ENCODE data around the gene LIFR.
"Not testable (repeated sequence)": the region's sequence is repeated elsewhere in the genome, so short reads cannot be mapped to it uniquely, and the experiment has no call there.

The LIFR gene

DNA sequence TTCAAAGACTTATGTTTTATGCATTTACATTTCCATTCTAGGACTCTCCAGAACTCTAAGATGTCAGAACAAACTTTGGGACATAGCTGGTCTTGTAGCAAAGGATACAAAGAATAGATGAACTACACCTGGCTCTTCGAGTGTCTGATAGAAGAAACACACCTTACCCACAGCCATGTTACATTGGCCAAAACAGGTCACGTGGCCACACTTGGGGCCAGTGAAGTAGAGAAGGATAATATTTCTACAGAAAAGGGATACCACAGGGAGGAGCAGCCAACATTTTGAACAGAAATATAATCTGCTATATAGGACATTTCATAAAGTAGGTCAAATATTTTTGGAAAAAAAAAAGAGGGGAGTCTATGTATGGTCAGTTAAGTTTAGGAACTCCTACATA lies 22.7 kb upstream of the LIFR start:
- DNase-seq: no peak

DNA sequence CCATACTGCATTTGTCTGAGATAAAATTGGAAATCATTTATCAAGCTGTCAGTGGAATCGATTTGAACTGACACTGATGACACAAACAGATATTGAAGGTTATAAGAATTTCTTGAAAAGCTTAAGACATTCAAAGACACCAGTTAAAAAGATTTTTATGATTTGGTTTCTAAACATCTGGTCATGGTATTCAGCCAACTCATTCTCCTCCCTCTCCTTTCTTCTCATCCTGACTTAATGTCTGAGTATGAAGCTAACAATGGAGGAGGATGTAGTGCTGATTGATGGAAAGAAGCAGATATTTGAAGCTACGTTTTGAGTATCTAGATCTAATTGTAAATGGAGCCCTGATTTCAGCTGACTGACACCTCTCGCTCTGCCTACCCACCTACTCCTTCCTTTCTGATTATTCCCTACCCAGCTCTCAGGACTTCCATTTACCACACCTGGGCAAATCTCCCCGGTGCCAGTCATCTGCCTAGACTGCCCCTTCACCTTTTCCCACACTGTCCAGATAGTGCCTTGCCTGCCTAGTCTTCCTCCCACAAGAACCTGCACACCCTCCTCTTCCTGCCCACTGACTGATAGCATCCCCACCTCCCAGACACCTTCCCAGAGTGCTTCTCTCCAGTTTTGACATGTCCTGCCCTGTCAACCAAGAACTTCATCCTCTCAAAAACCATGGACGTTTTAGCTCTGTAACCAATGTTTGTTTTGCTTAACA lies 20.7 kb upstream of the LIFR start:
- DNase-seq: no peak

DNA sequence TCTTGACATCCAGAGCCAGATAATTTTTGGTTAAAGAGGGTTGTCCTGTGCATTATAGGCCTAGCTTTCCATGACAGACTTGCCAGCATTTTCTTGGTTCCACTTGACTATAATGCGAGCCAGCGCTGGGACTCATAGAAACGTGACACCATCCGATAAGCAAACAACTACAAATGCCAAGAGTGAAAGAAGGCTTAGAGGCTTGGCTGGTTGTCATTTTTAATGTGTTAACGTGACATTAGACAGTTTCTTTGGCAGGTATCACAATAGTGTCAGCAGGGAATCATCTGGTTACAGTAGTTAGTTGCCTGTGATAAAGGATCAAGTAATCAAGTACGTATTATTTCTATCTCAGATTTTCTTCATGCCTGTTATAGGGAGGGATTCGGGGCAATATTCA lies 20.0 kb upstream of the LIFR start:
- no peak for DNase-seq

DNA sequence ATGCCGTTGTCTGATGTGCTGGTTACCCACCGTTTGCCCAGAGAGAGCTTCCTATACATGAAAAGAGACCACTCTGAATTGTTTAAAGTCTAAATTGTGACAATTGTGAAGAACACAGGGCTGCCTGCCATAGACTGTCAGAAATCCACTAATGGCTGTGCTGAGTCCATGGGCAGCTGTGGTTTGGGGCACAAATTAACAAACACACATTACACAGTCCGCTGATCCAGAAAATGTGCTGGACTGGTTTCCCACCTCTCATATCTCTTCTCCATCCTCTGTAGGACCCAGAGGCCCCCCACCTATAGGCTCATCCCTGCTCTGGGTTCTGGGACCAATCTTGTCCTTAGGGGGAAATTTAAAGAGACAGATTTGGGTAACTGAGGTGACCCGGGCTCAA lies 19.0 kb upstream of the LIFR start:
- DNase-seq: no peak

DNA sequence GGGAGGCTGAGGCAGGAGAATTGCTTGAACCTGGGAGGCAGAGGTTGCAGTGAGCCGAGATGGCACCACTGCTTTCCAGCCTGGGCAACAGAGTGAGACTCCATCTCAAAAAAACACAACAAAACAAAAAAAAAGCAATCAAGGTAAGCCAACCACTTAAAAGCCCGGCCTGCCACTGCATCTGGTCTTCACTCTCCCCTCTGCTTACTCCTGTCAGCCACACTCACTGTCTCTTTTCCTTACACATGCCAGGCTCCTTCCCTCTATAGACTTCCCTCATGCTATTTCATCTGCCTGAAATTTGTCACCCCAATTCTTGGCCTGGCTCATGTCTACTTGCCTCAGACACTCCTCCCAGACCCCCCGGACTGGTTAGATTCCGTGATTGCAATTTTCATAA lies 17.6 kb upstream of the LIFR start:
- no peak for DNase-seq

DNA sequence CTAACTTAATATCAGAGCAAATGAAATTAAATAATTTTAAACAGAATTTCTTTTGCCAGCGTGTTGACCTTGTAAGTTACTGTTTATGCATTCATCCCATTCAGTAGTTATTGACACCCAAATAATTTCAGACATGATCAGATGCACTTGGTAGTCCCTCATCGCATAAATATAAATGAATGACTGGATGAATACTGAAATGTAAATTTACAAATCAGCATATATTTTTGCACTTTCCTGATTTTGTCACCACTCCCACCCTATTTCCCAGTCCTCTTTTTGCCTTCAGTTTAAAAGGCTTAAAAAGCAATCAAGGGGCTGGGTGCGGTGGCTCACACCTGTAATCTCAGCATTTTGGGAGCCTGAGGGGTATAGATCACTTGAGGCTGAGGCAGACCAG lies 17.1 kb upstream of the LIFR start:
- no peak for DNase-seq

DNA sequence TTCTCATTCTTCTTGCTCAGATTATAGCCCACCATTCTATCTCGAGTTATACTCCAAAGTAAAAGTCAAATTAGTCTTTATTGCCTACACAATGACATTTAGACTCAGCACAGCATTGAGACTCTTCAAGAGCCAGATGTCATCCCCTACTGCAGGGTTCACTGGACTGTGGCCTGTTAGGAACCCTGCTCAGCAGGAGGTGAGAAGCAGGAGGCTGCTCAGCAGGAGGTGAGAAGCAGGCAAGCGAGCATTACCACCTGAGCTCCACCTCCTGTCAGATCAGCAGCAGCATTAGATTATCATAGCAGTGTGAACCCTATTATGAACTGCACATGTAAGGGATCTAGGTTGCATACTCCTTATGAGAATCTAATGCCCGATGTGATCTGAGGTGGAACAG lies 12.7 kb upstream of the LIFR start:
- no peak for DNase-seq

DNA sequence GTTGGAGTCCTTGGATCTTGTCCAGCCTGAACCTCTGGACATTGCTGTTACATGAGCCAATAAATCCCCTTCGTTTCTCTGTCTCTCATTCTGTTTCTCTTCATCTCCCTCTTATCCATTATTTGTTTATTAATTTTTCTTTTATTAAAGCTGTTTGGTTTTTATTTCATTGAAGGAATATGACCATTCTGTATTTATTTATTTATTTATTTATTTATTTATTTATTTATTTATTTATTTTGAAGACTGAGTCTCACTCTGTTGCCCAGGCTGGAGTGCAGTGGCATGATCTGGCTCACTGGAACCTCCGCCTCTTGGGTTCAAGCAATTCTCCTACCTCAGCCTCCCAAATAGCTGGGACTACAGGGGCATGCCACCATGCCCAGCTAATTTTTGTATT lies 10.9 kb upstream of the LIFR start:
- DNase-seq: not testable (repeated sequence)

DNA sequence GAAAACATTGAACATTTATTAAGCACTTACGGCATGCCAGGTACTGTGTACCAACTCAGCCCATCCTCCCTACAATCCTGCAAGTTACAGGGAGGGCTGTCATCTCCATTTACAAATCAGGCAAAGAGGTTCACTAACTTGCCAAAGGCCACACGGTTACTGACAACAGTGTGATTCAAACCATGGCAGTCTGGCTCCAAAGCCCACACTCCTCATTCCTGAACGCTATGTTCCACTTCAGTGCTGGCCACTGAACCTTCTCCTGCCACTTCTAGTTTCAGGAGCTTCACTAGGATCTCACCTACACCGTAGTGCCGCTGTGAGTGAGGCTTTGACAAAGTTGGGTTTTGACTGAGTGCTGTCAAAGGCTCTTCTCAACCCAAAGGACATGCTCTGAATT lies 7.2 kb upstream of the LIFR start:
- no peak for DNase-seq

DNA sequence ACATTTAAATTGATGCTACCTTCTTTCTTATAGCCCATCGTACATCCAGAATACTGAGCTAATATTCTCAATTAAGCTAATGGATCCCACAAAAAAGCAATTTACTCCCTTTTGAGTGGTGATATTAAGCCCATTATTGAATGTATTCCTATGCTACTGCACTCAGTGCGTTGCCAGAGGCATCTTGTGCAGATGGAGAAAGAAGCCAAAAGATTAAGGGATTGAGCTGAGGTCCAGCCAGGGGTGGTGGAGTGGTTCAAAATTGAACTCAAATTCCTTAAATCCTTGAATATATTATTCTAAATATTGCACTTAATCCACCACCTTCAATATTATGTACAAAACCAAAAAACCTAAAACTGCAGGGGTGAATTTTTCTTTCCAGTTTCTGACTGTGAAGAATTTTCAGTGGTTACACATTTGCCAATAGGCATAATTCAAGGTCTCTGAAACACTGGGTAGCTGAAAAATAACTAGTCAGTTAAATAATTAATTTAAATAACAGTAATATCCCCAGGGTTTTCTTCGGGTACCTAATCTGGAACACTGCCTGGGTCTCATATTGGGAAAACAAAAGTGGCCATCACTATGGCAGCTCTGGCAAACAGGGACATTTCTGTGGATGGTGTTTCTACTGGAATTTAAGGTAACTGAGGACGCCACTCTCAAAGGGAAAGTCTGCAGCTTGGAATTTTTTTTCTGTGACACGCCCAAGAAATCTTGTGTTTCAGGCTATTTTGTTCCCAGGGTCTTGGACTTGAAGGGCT lies 6.2 kb upstream of the LIFR start:
- no peak for DNase-seq

DNA sequence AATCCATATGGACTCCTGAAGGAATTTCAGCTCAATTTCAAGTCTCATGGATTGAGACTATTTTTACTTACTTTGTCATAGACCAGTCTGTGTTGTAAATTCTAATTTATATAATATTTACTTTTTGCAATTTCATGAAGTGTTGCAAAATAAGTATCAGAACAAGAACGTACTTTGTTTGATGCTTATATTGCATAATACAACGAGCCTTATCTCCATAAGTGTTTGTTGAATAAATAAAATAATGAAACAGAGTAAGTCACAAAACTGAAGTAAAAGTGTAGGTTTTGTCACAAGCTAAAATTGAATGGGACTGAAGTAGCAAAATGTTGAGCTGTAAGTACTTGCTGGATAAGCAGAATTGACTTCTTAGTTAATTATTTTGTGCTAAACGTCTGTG lies 3.0 kb upstream of the LIFR start:
- no peak for DNase-seq

DNA sequence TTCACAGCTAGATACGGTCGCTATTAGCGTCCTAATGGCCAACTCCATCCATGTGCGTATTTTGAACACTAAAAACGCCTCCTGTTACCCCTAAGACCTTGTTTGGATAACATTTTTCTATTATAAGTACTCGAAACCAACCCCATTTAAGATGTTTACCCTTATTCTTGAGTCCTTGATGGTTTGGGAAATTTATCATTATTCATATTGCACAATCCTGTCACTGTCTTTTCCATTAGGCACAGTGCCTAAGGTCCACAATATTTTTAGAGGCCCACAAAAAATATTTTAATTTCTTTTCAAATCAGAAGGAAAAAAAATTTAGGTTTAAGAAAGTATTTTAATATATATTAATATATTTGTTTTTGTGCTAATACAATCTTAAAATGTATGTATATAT lies 1.3 kb upstream of the LIFR start:
- no peak for DNase-seq

DNA sequence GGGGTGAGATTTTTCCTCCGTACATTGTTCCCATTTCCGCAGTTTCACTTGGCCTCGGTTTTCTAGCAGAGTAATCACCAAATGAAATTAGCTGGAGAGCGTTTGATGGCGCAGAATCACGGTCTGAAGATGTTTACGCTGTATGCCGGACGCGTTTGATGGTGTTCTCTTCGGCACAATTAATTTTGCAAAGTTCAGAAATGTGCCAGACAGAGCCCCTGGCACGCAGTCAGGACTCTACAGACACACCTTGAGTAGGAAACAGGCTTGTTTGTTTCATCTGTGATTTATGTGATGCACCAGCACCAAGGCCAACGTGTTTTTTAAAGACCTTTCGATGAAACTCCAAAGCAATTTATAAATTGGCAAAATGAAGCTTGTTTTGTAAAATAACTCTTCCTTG lies 863 bp upstream of the LIFR start:
- DNase-seq: no peak

DNA sequence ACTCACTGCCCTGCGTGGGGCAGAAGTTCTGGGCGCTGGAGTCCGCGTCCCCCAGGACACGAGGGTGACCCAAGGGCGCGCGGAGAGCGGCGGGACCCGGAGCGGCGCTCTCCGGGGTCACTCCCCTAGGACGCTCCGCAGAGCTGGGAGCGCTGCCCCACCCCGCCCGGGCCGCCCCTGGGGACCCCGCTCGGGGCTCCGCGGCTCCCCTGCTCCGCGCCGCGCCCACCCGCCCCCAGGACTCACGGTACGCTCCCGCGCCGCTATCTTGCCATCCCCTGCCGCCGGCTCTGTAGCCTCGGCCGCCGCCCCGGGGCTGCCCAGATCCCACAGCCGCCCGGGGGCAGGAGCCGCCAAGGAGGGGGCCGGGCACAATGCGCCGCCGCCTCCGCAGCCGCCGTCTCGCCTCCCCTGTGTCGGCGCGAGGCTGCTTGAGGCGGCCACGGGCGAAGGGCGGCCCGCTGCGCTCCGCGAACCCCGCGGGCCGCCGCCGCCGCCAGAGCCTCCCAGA lies 303 bp downstream of the LIFR start:
- DNase-seq: no peak

DNA sequence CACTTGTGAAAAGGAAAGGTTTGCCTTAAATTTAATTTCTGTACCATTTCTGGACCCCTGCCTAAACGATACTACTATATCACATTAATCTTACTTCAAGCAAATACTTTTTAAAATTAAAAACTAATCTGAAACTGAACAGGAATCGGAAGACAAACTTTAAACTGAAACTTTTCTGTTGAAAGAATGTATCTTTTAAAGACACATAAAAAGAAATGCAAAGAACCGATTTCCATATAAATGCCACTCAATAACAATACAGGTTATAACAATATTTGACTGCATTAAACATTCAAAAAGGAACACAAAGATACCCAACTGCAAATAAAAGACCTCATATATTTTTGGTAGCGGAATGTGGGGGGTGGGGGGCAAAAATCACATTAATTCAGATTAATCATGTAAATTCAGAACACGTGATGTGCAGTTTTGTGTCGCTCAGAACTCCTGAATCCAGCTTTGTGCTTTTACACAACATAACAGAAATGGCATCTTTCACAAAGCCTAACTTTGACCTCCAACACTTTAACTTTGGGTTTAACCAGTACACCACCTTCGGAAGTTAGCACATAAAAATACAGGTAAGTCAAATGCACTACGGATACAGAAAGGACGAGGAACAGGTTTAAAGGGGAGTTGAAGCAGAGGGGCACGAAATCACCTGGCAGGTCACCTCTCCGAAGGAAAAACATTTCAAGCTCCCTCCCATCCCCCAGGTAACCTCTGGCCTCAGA lies 925 bp downstream of the LIFR start:
- no peak for DNase-seq

DNA sequence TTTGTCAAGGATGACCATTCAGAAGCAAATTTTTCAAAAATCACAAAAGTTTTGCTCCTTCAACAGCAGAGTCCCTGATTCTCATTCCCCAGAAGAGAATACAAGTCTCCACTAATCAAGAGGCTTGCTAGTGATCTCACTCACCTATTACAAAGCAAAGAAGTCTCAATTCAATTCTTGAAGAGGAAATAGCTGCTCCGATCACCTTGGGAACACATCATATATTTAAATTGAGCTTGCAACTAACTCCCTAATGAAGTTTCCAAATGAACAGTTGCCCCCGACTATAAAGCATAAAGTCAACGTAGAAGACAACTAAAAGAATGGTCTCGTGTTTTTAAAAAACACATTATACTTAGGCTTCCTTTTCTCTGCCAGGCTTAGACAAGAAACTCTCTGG lies 1.6 kb downstream of the LIFR start:
- no peak for DNase-seq

DNA sequence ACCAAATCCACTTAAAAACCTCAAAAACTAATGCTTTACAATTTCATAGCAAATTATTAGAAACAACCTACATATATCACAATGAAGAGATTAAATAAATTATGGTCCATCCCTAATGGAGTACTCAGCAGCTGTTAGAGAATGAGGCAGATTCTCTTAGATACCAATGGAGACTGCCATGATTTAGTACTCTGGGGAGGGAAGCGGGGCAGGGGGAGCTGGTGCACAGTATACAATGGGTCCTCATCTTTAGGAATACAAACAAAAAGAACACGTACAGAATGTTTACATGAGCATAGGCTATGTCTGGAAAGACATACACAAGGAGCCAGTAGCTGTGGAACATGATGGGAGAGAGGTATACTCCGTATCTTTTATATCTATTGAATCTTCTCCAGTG lies 2.0 kb downstream of the LIFR start:
- DNase-seq: no peak

DNA sequence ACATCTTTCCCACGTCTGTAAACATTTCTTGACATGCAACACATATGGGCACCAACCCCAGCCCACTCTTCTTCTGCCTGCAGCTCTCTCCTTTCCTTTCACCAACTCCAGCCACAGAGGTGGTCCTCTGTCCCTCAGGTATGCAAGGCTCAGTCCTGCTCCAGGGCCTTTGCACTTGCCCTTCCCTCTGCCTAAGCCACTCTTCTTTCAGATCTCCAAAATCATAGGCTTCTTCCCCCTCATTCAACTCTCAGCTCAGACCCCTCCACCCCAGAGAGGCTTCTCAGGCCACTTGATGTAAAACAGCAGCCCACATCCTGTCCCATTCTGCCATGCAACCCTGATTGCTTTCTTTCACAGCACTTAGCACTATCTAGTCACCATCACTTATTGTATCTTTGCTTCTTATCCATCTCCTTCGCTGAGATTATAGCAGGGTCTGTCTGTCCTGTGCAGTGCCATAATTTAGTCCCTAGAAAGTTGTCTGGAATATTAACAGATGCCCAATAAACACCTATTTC lies 3.4 kb downstream of the LIFR start:
- DNase-seq: no peak

DNA sequence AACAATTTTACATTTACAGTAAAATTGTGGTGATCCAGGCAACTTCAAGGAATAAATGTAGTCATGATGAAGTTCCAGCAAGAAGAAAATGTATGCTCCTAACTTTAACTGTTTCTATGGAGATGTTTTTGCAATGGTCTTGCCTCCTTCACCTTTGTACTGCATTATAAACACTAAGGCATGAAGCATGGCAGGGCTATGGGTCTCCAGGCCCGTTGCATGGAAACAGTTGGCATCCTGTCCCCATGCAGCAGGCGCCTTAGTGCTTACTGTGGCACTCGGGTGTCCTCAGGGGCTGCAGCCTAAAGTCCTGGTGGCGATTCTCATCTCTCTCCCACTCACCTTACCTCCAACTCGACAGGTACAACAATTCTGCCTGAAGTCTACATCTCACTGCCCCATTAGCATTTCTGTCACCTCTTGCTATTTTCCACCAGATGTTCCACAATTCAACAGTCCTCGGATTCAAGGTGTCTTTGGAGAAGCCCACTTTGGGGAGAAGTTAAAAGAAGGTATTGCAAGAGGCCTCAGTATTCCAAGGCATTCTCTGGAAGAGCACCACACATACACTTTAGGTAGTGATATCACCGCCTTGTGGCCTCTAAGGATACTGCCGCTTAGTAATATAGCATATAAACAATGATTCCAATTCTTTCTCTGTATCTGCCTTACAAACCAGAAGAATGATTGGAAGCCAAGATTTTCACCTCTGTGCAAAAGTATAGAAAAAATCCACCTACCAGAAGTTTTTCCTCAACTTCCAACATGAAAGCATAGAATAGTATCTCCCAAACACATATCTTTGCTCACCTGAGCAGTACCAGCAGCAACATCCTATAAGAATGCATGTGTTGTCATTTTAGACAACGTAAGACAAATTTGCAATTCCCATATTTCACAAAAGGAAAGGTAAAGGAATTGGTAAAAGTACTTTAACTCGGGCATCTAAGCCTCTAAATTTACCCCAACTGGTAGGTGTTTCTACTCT lies 5.1 kb downstream of the LIFR start:
- DNase-seq: peak; percentile 65

DNA sequence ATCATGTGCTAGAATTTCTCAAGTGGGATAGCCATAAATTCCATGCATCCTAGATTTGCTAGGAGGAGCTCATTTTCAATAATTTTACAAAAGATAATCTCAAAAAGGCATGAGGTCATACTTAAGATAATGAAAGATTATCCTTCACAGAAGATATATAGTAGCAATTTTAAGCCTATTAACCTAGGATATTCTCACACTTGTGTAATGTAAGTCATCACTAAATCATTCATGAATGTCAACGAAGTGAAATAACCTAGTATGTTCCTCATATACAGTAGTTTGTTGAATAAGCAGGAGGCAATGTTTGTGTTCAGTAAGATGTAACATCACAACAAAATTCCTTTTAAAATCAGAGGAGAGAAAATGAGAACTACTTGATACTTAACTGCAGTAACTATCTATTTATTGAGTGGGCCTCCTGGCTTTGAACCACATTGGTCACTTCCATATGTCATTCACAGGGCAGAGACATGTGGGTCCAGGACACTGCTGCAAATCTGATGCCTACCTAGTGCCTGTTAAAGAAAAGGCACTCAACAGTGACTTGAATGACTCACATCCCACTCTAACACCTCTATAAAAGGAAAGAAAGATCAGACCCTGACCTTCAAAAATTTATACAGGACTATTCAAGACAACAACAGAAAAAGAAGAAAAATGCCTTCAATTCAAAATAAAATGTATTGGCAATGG lies 8.2 kb downstream of the LIFR start:
- no peak for DNase-seq

DNA sequence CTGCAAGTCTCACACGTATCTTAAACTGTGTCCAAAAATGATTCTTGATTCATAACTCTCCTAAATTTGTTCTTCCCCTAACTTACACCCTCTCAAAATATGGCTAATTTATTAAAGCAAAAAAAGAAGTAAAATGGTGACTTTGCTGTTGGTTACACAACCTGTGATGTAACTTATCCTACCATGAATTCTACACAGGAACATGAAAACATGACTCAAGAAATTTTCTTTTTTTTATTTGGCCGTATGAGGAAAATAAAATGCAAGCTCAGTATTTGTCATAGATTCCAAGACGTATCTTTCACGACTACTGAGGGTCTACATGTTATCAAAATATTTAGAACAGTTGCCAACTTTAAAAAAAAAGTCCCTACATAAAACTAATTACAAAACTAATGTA lies 9.2 kb downstream of the LIFR start:
- peak; percentile 34 for DNase-seq

DNA sequence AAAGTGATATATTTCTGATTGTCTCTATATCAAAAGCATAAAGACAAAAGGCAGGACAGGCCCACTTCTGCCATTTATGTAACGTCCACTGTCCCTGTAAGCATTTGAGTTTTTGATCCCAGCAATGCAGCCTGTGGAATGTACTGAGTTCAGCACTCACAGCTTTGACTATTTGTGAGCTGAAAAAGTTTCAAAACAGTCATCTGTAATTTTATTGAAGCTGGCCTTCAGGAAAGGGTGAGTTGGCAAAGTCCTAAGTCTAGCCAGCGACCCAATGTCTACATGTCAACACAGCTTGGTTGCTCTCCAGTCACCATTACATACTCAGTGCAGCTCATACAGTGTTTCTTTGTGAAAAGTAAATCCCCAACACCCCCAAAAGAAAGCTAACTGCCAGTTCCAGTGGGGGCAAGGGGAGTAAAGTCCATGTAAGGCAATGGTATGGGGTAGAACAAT lies 9.7 kb downstream of the LIFR start:
- DNase-seq: no peak

Data from fibroblast of skin of right biceps (primary cell).